ENCODE measurements around the gene SMYD2.

Gene SMYD2

GRCh38 chr1:214301526-214301925 lies 20.6 kb downstream of the SMYD2 start:
- DNase-seq (ENCODE audit: low read depth in 2 of 2), result no peak

GRCh38 chr1:214303141-214303930 lies 22.4 kb downstream of the SMYD2 start:
- DNase-seq (ENCODE audit: low read depth in 2 of 2), result no peak

- no peak for DNase-seq (ENCODE audit: low read depth in 2 of 2)
These were observed 24.3 kb downstream of the SMYD2 start for GRCh38 chr1:214305164-214305751.

GRCh38 chr1:214306269-214306668 lies 25.3 kb downstream of the SMYD2 start:
- no peak for DNase-seq (ENCODE audit: low read depth in 2 of 2)

GRCh38 chr1:214310010-214310409 lies 29.1 kb downstream of the SMYD2 start:
- no peak for DNase-seq (ENCODE audit: low read depth in 2 of 2)

GRCh38 chr1:214310777-214311690 lies 30.1 kb downstream of the SMYD2 start:
- DNase-seq (ENCODE audit: low read depth in 2 of 2), result no peak

GRCh38 chr1:214312530-214313051 lies 31.6 kb downstream of the SMYD2 start:
- no peak for DNase-seq (ENCODE audit: low read depth in 2 of 2)

GRCh38 chr1:214314178-214314843 lies 33.4 kb downstream of the SMYD2 start:
- DNase-seq (ENCODE audit: low read depth in 2 of 2), result no peak

- DNase-seq (ENCODE audit: low read depth in 2 of 2), result no peak
These were observed 35.6 kb downstream of the SMYD2 start for GRCh38 chr1:214316593-214316992.

GRCh38 chr1:214317300-214317699 lies 36.3 kb downstream of the SMYD2 start:
- DNase-seq (ENCODE audit: low read depth in 2 of 2), result no peak

- DNase-seq (ENCODE audit: low read depth in 2 of 2), result no peak
These were observed 36.8 kb downstream of the SMYD2 start for GRCh38 chr1:214317734-214318133.

GRCh38 chr1:214318356-214318755 lies 37.4 kb downstream of the SMYD2 start:
- DNase-seq (ENCODE audit: low read depth in 2 of 2), result no peak

- no peak for DNase-seq (ENCODE audit: low read depth in 2 of 2)
These were observed 38.2 kb downstream of the SMYD2 start for GRCh38 chr1:214318956-214319736.

GRCh38 chr1:214319938-214320337 lies 39.0 kb downstream of the SMYD2 start:
- DNase-seq (ENCODE audit: low read depth in 2 of 2), result no peak

GRCh38 chr1:214321705-214322453 lies 40.9 kb downstream of the SMYD2 start:
- no peak for DNase-seq (ENCODE audit: low read depth in 2 of 2)

GRCh38 chr1:214324896-214325800 lies 44.2 kb downstream of the SMYD2 start:
- DNase-seq (ENCODE audit: low read depth in 2 of 2), result no peak

- no peak for DNase-seq (ENCODE audit: low read depth in 2 of 2)
These were observed 45.4 kb downstream of the SMYD2 start for GRCh38 chr1:214326406-214326805.

- no peak for DNase-seq (ENCODE audit: low read depth in 2 of 2)
These were observed 46.6 kb downstream of the SMYD2 start for GRCh38 chr1:214327514-214327913.
